Bone marrow (tissue), 2 donors: ENCODE results near the gene PRCD.
"Not testable (repeated sequence)": the region's sequence is repeated elsewhere in the genome, so short reads cannot be mapped to it uniquely, and the experiment has no call there.

Experiments used
- DNase-seq, 2 donors: peaks; one replicate each; lab custom pipeline; 2025; lab: John Stamatoyannopoulos, UW

PRCD gene

GRCh38 chr17:76527430-76528111 is 12.3 kb upstream of the PRCD start:
- DNase-seq: no peak

- DNase-seq: no peak
Observed at GRCh38 chr17:76528156-76528527, 11.7 kb upstream of the PRCD start.

- no peak for DNase-seq
Observed at GRCh38 chr17:76528528-76529223, 11.2 kb upstream of the PRCD start.

- DNase-seq: no peak
Observed at GRCh38 chr17:76529224-76530094, 10.4 kb upstream of the PRCD start.

- no peak for DNase-seq
Observed at GRCh38 chr17:76530095-76530723, 9.6 kb upstream of the PRCD start.

GRCh38 chr17:76530811-76531485 is 8.9 kb upstream of the PRCD start:
- no peak for DNase-seq

- DNase-seq: no peak
Observed at GRCh38 chr17:76531486-76532038, 8.3 kb upstream of the PRCD start.

- no peak for DNase-seq
Observed at GRCh38 chr17:76532072-76532651, 7.7 kb upstream of the PRCD start.

- not testable (repeated sequence) for DNase-seq
Observed at GRCh38 chr17:76533640-76534359, 6.0 kb upstream of the PRCD start.

- no peak for DNase-seq
Observed at GRCh38 chr17:76534831-76535732, 4.8 kb upstream of the PRCD start.

GRCh38 chr17:76535788-76536510 is 3.9 kb upstream of the PRCD start:
- no peak for DNase-seq

- no peak for DNase-seq
Observed at GRCh38 chr17:76536511-76537287, 3.1 kb upstream of the PRCD start.

- no peak for DNase-seq
Observed at GRCh38 chr17:76537288-76537577, 2.6 kb upstream of the PRCD start.

GRCh38 chr17:76537578-76538280 is 2.1 kb upstream of the PRCD start, which contains the start of gene CYGB:
TSS of gene CYGB (minus strand) at chr17:76537709. CDS start at chr17:76537542, 167 bp downstream.
- DNase-seq: no peak

- no peak for DNase-seq
Observed at GRCh38 chr17:76538281-76538931, 1.4 kb upstream of the PRCD start.

GRCh38 chr17:76538941-76539570 is 788 bp upstream of the PRCD start:
- DNase-seq: no peak
